ENCODE results near the gene SOS1.

SOS1 gene

GRCh38 chr2:39118786-39119499 is 1.9 kb downstream of the SOS1 start:
- FAIRE-seq (no peak), DNase-seq (ENCODE audit: insufficient read length) (no peak)
- TF ChIP-seq TAF1 (IDR thresholded peaks at IDR 0.05; ENCODE audit: borderline replicate concordance, low read depth, low read length) (no peak), POLR2A (IDR thresholded peaks at IDR 0.05; ENCODE audit: low read depth, low read length) (no peak), POLR2AphosphoS5 (IDR thresholded peaks at IDR 0.05; ENCODE audit: low read depth, low read length) (no peak)

GRCh38 chr2:39115556-39115955 is 5.3 kb downstream of the SOS1 start:
- DNase-seq (ENCODE audit: insufficient read length) (no peak), FAIRE-seq (no peak)
- TF ChIP-seq POLR2A (IDR thresholded peaks at IDR 0.05; ENCODE audit: low read depth, low read length) (no peak), TAF1 (IDR thresholded peaks at IDR 0.05; ENCODE audit: borderline replicate concordance, low read depth, low read length) (no peak), POLR2AphosphoS5 (IDR thresholded peaks at IDR 0.05; ENCODE audit: low read depth, low read length) (no peak)

- FAIRE-seq, result no peak
- DNase-seq (ENCODE audit: insufficient read length), result no peak
- no peak for TF ChIP-seq POLR2A (IDR thresholded peaks at IDR 0.05; ENCODE audit: low read depth, low read length)
- TF ChIP-seq TAF1 (IDR thresholded peaks at IDR 0.05; ENCODE audit: borderline replicate concordance, low read depth, low read length), result no peak
- no peak for TF ChIP-seq POLR2AphosphoS5 (IDR thresholded peaks at IDR 0.05; ENCODE audit: low read depth, low read length)
These were observed 6.1 kb downstream of the SOS1 start for GRCh38 chr2:39114771-39115170.

GRCh38 chr2:39109537-39109936 is 11.3 kb downstream of the SOS1 start:
- TF ChIP-seq POLR2AphosphoS5 (IDR thresholded peaks at IDR 0.05; ENCODE audit: low read depth, low read length) (no peak), POLR2A (IDR thresholded peaks at IDR 0.05; ENCODE audit: low read depth, low read length) (no peak), TAF1 (IDR thresholded peaks at IDR 0.05; ENCODE audit: borderline replicate concordance, low read depth, low read length) (no peak)
- FAIRE-seq (peak; percentile 73), DNase-seq (ENCODE audit: insufficient read length) (no peak)

- DNase-seq (ENCODE audit: insufficient read length) (no peak), FAIRE-seq (no peak)
- TF ChIP-seq POLR2A (IDR thresholded peaks at IDR 0.05; ENCODE audit: low read depth, low read length) (no peak), POLR2AphosphoS5 (IDR thresholded peaks at IDR 0.05; ENCODE audit: low read depth, low read length) (no peak), TAF1 (IDR thresholded peaks at IDR 0.05; ENCODE audit: borderline replicate concordance, low read depth, low read length) (no peak)
These were observed 12.5 kb downstream of the SOS1 start for GRCh38 chr2:39108377-39108776.

GRCh38 chr2:39107724-39108273 is 13.1 kb downstream of the SOS1 start:
- DNase-seq (ENCODE audit: insufficient read length), result no peak
- TF ChIP-seq TAF1 (IDR thresholded peaks at IDR 0.05; ENCODE audit: borderline replicate concordance, low read depth, low read length) (no peak), POLR2A (IDR thresholded peaks at IDR 0.05; ENCODE audit: low read depth, low read length) (no peak), POLR2AphosphoS5 (IDR thresholded peaks at IDR 0.05; ENCODE audit: low read depth, low read length) (no peak)
- FAIRE-seq, result no peak

- no peak for DNase-seq (ENCODE audit: insufficient read length)
- TF ChIP-seq POLR2AphosphoS5 (IDR thresholded peaks at IDR 0.05; ENCODE audit: low read depth, low read length) (no peak), POLR2A (IDR thresholded peaks at IDR 0.05; ENCODE audit: low read depth, low read length) (no peak), TAF1 (IDR thresholded peaks at IDR 0.05; ENCODE audit: borderline replicate concordance, low read depth, low read length) (no peak)
- no peak for FAIRE-seq
These were observed 13.7 kb downstream of the SOS1 start for GRCh38 chr2:39107156-39107555.

- DNase-seq (ENCODE audit: insufficient read length) (no peak), FAIRE-seq (no peak)
- TF ChIP-seq POLR2A (IDR thresholded peaks at IDR 0.05; ENCODE audit: low read depth, low read length), result no peak
- no peak for TF ChIP-seq TAF1 (IDR thresholded peaks at IDR 0.05; ENCODE audit: borderline replicate concordance, low read depth, low read length)
- no peak for TF ChIP-seq POLR2AphosphoS5 (IDR thresholded peaks at IDR 0.05; ENCODE audit: low read depth, low read length)
These were observed 20.8 kb downstream of the SOS1 start for GRCh38 chr2:39099870-39100728.

GRCh38 chr2:39099310-39099869 is 21.5 kb downstream of the SOS1 start:
- FAIRE-seq, result no peak
- no peak for TF ChIP-seq POLR2AphosphoS5 (IDR thresholded peaks at IDR 0.05; ENCODE audit: low read depth, low read length)
- TF ChIP-seq POLR2A (IDR thresholded peaks at IDR 0.05; ENCODE audit: low read depth, low read length), result no peak
- no peak for TF ChIP-seq TAF1 (IDR thresholded peaks at IDR 0.05; ENCODE audit: borderline replicate concordance, low read depth, low read length)

GRCh38 chr2:39095624-39096023 is 25.2 kb downstream of the SOS1 start:
- FAIRE-seq, result no peak
- TF ChIP-seq POLR2AphosphoS5 (IDR thresholded peaks at IDR 0.05; ENCODE audit: low read depth, low read length), result no peak
- no peak for DNase-seq (ENCODE audit: insufficient read length)

More at GRCh38 chr2:39099310-39099869, 21.5 kb downstream of the SOS1 start:
- DNase-seq (ENCODE audit: insufficient read length), result no peak

- FAIRE-seq (peak; percentile 72), DNase-seq (ENCODE audit: insufficient read length) (no peak)
- TF ChIP-seq POLR2A (IDR thresholded peaks at IDR 0.05; ENCODE audit: low read depth, low read length) (no peak), TAF1 (IDR thresholded peaks at IDR 0.05; ENCODE audit: borderline replicate concordance, low read depth, low read length) (no peak), POLR2AphosphoS5 (IDR thresholded peaks at IDR 0.05; ENCODE audit: low read depth, low read length) (no peak)
These were observed 26.0 kb downstream of the SOS1 start for GRCh38 chr2:39094717-39095363.

Measured in GM12892 (cell line).